Subcutaneous adipose tissue (tissue), 4 donors: Measurements from ENCODE around the gene ZNF333. TPM values are rescaled to one million over a fixed set of nuclear protein-coding genes. Genes with fewer than 3 reads are reported as not detected.

Experiments used
- CTCF ChIP-seq: fragments of 450-650 bp; IDR thresholded peaks from one replicate; pipeline ENCODE4 v1.5.1; 2016; ENCODE audit warnings: low read depth, mild to moderate bottlenecking, control low read depth, antibody characterized with exemption, moderate library complexity
- total RNA-seq, 4 donors: library from RNA; depleted of rRNA; stranded (reverse); fragments of >200 nt; gene quantifications; one replicate each; pipeline ENCODE4 v1.1.0, GENCODE V29; 2016

The ZNF333 gene
- total RNA-seq = 10 to 100 TPM; 17.4 to 47.5 (median 25.8) TPM

DNA sequence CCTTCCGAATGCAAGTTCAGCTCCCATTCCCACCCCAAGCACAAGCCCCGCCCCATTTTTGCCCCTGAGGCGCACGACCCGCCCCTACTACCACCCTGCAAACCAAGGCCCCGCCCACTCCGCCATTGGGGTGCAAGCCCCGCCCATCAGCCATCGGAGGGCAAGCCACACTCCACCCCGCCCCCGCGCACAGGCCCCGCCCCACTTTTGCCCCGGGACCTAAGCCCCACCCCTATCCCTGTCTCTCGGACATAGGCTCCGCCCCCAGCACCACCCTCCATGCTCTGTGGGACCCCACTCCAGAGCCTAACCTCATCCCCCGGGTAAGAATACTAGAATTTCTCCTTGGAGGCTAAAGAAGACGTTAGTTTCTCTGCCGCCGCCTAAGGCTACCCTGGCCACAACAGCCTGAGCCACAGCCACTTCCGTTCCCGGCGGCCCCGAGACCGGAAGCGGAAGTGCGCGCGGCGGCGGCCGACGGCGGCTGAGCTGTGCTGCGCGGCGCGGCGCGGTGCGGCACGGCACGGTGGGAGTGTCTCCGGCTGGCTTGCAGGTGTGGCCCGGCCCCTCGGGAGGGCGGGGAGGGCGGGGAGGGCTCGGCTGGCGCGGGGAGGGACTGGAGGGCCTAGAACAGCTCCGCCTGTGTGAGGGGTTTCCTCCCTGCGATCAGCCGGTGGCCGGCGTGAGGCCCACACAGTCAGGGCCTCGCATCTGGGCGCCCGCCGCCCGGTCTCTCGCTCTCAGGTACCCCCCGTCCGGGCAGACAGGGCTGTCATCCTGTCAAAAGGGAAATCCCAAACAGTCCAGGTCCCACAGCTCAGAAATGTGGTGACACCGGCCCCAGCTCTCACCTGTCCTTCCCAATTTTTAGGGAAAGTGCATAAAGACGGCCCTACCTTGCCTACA lies at the start of gene ZNF333:
Gene ZNF333 (plus strand): TSS at position 451 of the 906 bp plus-strand sequence. CDS start 3,444 bp downstream, outside the sequence.
- TF ChIP-seq CTCF = no peak

GRCh38 chr19:14648506-14648905 lies 41.3 kb upstream of the ZNF333 start:
- TF ChIP-seq CTCF = no peak

DNA sequence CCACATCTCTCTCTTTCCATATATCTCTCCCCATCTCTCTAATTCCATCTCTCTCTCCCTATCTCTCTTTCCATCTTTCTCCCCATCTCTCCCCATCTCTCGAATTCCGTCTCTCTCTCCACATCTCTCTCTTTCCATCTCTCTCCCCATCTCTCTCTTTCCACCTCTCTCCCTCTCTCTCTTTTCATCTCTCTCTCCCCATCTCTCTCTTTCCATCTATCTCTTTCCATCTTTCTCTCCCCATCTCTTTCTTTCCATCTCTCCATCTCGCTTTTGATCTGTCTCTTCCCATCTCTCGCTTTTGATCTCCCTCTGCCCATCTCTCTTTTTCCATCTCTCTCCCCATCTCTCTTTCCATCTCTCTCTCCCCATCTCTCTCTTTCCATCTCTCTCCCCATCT lies 40.8 kb upstream of the ZNF333 start:
- TF ChIP-seq CTCF = no peak

DNA sequence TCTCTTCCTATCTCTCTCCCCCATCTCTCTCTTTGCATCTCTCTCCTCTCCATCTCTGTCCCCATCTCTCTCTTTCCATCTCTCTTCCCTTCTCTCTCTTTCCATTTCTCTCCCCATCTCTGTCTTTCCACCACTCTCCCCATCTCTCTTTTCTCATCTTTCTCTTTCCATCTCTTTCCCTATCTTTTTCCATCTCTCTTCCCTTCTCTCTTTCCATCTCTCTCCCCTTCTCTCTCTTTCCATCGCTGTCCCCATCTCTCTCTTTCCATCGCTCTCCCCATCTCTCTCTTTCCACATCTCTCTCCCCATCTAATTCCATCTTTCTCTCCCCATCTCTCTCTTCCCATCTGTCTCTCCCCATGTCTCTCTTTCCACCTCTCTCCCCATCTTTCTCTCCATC lies 39.7 kb upstream of the ZNF333 start:
- no peak for TF ChIP-seq CTCF

DNA sequence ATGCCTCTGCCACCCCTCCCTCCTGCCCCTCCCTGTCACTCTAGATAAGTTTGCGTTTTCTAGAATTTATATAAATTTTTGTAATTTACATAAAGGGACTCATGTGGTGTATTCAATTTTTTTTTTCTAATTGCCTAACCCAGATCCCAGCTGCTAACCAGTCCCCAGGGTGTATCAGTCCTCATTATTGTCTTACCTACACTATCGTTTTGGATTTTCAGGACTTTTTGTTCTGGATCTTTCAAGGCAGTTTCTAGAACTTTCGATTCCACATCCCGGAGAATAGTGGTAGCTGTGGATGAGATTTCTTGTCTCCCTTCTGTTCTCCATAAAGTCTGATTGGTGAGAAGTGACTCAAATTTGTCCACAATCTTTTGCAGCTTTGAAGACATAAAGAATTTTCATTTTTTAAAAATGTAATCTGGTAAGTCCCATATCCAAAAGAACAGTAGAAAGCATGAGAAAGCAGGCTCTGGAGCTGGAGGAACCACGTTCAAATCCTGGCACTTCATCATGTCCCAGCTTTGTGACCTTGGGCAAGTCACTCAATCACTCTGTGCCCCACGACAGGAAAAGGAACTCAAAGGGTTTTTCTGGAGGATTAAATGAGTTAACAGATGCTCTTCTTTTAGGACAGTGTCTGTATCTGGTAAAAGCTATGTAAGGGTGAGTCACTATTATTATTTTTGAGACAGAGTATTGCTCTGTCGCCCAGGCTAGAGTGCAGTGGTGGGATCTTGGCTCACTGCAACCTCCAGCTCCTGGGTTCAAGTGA lies 34.9 kb upstream of the ZNF333 start:
- no peak for TF ChIP-seq CTCF

GRCh38 chr19:14655726-14656125 lies 34.1 kb upstream of the ZNF333 start:
- no peak for TF ChIP-seq CTCF

- no peak for TF ChIP-seq CTCF
These were observed 29.9 kb upstream of the ZNF333 start for GRCh38 chr19:14659874-14660489.
